PC-9 (cell line): ENCODE measurements around the gene STOML1. TPM values are rescaled to one million over a fixed set of nuclear protein-coding genes. Genes with fewer than 3 reads are reported as not detected.

Source experiments
- BruUV-seq: library from RNA; stranded (reverse); fragments of 400-500 nt; replicated peaks from 2 replicates; lab custom pipeline; 2021; lab: Mats Ljungman, UMichigan
- CTCF ChIA-PET: fragments of 300-600 bp; sonication (Branson Sonifier 250); formaldehyde crosslinking; loops from one replicate; lab custom pipeline; 2022; ENCODE audit warnings: antibody characterized with exemption; lab: Charles Lee
- POLR2A ChIA-PET: fragments of 300-600 bp; sonication (Branson Sonifier 250); formaldehyde crosslinking; loops from one replicate; lab custom pipeline; 2022; ENCODE audit warnings: antibody characterized with exemption; ENCODE audit not compliant: unreplicated experiment; lab: Charles Lee
- DNase-seq, 2 experiments: peaks; one replicate each; pipeline versions ENCODE4 v3.0.0 to v3.0.0-alpha.2; 2015 to 2022; ENCODE audit warnings: mixed read lengths in 1 of 2
- H2AFZ ChIP-seq: fragments of 200-600 bp; sonication (generic); 2 replicates; pipeline ENCODE4 v1.8.1; 2017; ENCODE audit warnings: antibody characterized with exemption
- H3F3A ChIP-seq: fragments of 200-600 bp; sonication (generic); 2 replicates; pipeline ENCODE4 v1.8.1; 2017; ENCODE audit warnings: antibody characterized with exemption, mild to moderate bottlenecking, low read depth; ENCODE audit not compliant: insufficient read depth
- H3K27ac ChIP-seq: fragments of 200-600 bp; sonication (generic); 2 replicates; pipeline ENCODE4 v1.6.1; 2016; ENCODE audit warnings: mixed run types
- H3K27me3 ChIP-seq: fragments of 200-600 bp; sonication (generic); 2 replicates; pipeline ENCODE4 v1.6.1; 2016; ENCODE audit warnings: low read depth, mixed run types; ENCODE audit not compliant: insufficient read depth
- H3K36me3 ChIP-seq: fragments of 200-600 bp; sonication (generic); 2 replicates; pipeline ENCODE4 v1.6.1; 2016; ENCODE audit warnings: low read depth, mixed run types
- H3K4me1 ChIP-seq: fragments of 200-600 bp; sonication (generic); replicated peaks from 2 replicates; pipeline ENCODE4 v1.6.1; 2016; ENCODE audit warnings: mixed run types; ENCODE audit not compliant: insufficient read depth
- H3K4me2 ChIP-seq: fragments of 200-600 bp; sonication (generic); 2 replicates; pipeline ENCODE4 v1.6.1; 2017; ENCODE audit warnings: mixed run types
- H3K4me3 ChIP-seq: fragments of 200-600 bp; sonication (generic); 2 replicates; pipeline ENCODE4 v1.6.1; 2016; ENCODE audit warnings: mixed run types
- H3K79me2 ChIP-seq: fragments of 200-600 bp; sonication (generic); 2 replicates; pipeline ENCODE4 v1.6.1; 2017; ENCODE audit warnings: low read depth, mixed run types
- H3K9me2 ChIP-seq: fragments of 200-600 bp; sonication (generic); 2 replicates; pipeline ENCODE4 v1.8.1; 2017; ENCODE audit warnings: mild to moderate bottlenecking; ENCODE audit not compliant: insufficient read depth
- H3K9me3 ChIP-seq: fragments of 200-600 bp; sonication (generic); 2 replicates; pipeline ENCODE4 v1.8.1; 2016; ENCODE audit warnings: low read depth; ENCODE audit not compliant: insufficient read depth
- H4K20me1 ChIP-seq: fragments of 200-600 bp; sonication (generic); 2 replicates; pipeline ENCODE4 v1.8.1; 2017; ENCODE audit not compliant: insufficient read depth
- CTCF ChIP-seq: fragments of 200-600 bp; sonication (generic); conservative IDR thresholded peaks from 2 replicates; pipeline ENCODE4 v1.6.1; 2017; ENCODE audit warnings: mixed run types, antibody characterized with exemption, mild to moderate bottlenecking, moderate library complexity
- EZH2 ChIP-seq: fragments of 200-600 bp; sonication (generic); IDR thresholded peaks from 2 replicates; pipeline ENCODE4 v1.8.0; 2017; ENCODE audit warnings: antibody characterized with exemption, low read depth
- intact Hi-C: fragments of 100-400 bp; cut with micrococcal nuclease; formaldehyde crosslinking; loops from one replicate; pipeline ENCODE4 v1.10.0; 2022; ENCODE audit not compliant: unreplicated experiment
- total RNA-seq: library from RNA; stranded (reverse); gene quantifications from 2 replicates; pipeline ENCODE4 v1.2.3, GENCODE V29; 2021

STOML1 gene
- total RNA-seq, 1 experiment from 2014 or later = 6.1 TPM

- no peaks in the 10 kb centered on the region for H3K9me2 ChIP-seq
- H3K27ac ChIP-seq = no peak overlapping the region
- CTCF ChIA-PET = no interaction called here
- H3K4me2 ChIP-seq = no peak overlapping the region
- H3K27me3 ChIP-seq = no peaks in the 10 kb centered on the region
- no peaks in the 10 kb centered on the region for H3K9me3 ChIP-seq
- TF ChIP-seq CTCF = no peak
- TF ChIP-seq EZH2 = no peak
- H3F3A ChIP-seq = peaks cover 52% of the 10 kb centered on the region; the same call in 1 of the 2 replicates
- no peak for DNase-seq
- BruUV-seq = no TSS peak
- H2AFZ ChIP-seq = no peak overlapping the region
- POLR2A ChIA-PET = no interaction called here
- peaks cover 42% of the 10 kb centered on the region for H3K4me1 ChIP-seq
- H4K20me1 ChIP-seq = no peaks in the 10 kb centered on the region
- intact Hi-C loops = loop anchor here (5.0 kb wide), 1 partner anchor 173 kb away; no protein-coding TSS in a partner anchor
- H3K36me3 ChIP-seq = peaks cover 5% of the 10 kb centered on the region; the same call in 1 of the 2 replicates
- no peak overlapping the region for H3K4me3 ChIP-seq
- no peaks in the 10 kb centered on the region for H3K79me2 ChIP-seq
Observed at GRCh38 chr15:73954188-73955145, 37.6 kb downstream of the STOML1 start.

GRCh38 chr15:73952913-73953750, 39.0 kb downstream of the STOML1 start:
- POLR2A ChIA-PET = no interaction called here
- H3K36me3 ChIP-seq = peaks cover 7% of the 10 kb centered on the region; the same call in 1 of the 2 replicates
- no peaks in the 10 kb centered on the region for H4K20me1 ChIP-seq
- no peaks in the 10 kb centered on the region for H3K9me3 ChIP-seq
- no peak overlapping the region for H2AFZ ChIP-seq
- TF ChIP-seq EZH2 (no peak), CTCF (no peak)
- no peaks in the 10 kb centered on the region for H3K27me3 ChIP-seq
- no peaks in the 10 kb centered on the region for H3K79me2 ChIP-seq
- no peak overlapping the region for H3K27ac ChIP-seq
- H3K9me2 ChIP-seq = no peaks in the 10 kb centered on the region
- CTCF ChIA-PET = interaction anchor here (0.6 kb wide), 1 partner anchor 25 kb away, joined by 5 read pairs; no protein-coding TSS in a partner anchor
- no peak overlapping the region for H3K4me3 ChIP-seq
- peaks cover 53% of the 10 kb centered on the region; the same call in 1 of the 2 replicates for H3F3A ChIP-seq
- no peak for DNase-seq
- intact Hi-C loops = no loop called here
- no peak overlapping the region for H3K4me2 ChIP-seq
- BruUV-seq = no TSS peak
- peaks cover 28% of the 10 kb centered on the region for H3K4me1 ChIP-seq
